ENCODE data around the gene APCDD1.
"Not testable (repeated sequence)": the region's sequence is repeated elsewhere in the genome, so short reads cannot be mapped to it uniquely, and the experiment has no call there.

APCDD1 gene

DNA sequence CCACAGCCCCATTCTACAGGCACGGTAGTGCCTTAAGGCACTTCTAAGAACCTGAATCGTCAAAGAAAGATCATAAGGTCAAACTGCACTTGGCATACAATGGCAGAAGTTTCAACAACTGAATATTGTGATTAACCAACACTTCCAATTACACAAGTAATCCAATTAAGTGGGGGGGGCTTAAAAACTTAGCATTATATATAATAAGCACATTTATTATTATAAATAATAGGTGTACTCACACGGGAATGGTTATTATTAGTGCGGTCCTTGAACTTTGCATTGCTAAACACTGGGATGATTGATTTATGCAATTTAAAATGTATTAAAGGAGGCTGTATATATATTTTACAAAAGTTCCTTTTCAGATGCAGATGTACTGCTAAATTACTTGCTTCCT, 7.6 kb downstream of the APCDD1 start:
- no peak for DNase-seq

DNA sequence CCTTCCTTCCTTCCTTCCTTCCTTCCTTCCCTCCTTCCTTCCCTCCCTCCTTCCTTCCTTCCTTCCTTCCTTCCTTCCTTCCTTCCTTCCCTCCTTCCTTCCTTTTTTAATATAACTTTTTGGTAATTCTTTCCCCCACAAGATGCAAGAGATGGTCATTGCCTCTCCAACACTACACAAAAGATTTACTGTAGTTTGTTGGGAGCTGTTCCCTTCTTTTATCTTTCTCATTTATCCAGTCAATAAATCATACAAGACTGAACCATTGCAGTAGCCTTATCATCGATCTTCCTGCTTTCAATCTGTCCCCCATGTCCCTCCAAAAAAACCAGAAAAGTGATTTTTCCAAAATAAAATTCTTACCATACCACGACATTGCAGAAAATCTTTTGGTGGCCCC, 8.2 kb downstream of the APCDD1 start:
- no peak for DNase-seq

DNA sequence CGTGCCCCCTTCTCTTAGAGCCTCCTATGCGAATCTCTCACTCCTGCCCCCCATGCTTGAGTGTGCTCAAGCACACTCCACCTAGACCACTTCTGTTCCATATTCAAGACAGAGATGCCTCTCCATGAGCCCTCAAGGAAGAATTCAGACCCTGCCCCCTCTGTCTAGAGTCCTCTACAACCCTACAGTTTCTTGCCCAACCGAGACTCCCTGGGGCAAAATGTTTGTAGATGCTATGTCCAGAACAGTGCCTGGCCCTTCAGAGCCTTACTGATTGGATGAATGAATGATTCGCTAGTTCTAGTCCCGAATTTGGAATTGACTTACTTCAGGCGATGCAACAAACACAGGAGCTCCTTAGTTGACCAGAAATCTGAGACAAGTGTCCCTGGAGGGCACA, 8.7 kb downstream of the APCDD1 start:
- no peak for DNase-seq

DNA sequence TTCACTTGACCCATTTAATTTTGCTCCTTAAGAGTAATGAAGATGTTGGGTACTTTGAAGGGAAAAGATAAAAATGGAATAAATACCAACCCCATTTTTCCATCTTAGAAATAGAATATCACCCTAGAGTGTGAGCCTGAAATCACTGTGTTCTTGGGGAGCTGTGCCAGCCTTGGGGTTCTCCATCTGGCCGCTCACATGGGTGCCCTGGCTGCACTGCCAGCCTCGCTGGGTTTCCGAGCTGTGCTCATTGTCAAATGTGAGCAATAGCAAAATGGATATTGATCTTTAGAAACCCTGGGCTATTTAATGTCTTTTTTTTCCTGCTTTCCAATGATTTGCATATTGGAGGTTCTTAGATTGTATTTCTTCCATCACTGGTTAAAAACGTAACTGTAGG, 9.3 kb downstream of the APCDD1 start:
- peak in 3 of 51 donors; percentile 18 to 34 (median 24) for DNase-seq

DNA sequence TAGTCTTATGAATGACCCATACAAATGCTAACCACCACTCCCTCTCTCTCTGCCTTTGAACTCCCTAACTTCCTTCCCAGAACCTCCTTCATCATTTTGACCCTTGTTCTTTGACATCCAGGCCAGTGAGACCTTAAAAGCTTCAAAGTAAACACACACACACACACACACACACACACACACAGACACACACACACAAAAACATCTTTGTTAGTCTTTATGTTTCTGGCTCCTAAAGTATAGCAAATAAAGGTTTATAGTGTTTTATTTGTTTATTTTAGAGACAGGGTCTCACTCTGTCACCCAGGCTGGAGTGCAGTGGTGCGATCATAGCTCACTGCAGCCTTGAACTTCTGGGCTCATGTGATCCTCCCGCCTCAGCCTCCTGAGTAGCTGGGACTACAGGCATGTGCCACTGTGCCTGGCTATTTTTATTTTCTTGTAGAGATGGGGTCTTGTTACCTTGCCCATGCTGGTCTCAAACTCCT, 9.8 kb downstream of the APCDD1 start:
- not testable (repeated sequence) for DNase-seq

DNA sequence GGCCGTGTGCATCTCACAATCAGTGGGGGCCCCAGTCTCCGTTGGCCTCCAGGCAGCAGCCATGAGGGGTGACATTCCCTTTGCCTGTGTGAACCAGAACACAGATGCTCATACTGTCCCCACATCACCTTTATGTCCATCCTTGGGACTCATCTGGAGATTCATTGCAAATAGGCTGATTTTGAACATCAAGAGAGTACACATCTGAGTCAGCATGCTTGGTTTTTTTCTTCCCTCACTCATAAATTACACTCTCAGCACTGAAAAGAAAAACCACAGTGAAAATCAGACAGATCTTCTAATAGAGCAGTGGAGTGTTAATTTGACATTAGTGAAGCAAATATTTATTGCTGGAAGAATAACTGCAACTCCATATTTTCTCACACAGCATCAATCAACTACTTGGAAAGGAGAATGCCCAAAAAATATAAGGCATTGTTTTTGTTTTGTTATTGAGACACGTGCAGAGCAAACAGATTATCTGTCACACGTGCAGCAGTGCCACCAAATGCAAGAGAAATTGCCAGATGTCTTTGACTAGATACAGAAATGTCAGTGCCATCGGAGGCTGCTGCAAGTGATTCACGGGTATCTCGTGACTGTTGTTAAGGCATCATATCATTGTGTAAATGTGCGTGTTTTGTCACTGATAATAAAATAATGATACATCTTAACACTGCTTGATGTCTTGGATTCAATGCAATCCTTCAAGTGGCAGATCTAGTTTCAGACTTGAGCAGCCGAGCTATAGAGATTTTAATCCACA, 10.9 kb downstream of the APCDD1 start:
- DNase-seq = no peak

DNA sequence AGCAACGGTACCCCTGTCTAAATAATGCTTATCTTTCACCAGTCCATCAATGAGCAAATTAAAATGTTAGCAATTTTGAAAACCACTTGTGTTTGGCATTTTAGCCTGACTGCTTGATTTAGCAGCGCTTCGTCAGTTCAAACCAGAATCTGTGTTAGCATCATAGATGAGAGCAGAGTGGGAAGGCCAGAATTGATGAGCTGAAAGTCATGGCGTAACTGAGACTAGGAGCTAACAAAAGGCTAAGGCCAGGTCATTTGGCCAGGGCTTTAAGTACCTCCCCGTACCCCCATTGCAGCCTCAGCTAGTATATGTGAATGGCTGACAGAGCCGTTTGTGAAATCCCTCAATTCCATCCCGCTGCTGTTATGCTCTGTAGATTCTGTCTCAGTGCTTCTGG, 16.0 kb downstream of the APCDD1 start:
- peak in 1 of 51 donors; percentile 17 for DNase-seq

DNA sequence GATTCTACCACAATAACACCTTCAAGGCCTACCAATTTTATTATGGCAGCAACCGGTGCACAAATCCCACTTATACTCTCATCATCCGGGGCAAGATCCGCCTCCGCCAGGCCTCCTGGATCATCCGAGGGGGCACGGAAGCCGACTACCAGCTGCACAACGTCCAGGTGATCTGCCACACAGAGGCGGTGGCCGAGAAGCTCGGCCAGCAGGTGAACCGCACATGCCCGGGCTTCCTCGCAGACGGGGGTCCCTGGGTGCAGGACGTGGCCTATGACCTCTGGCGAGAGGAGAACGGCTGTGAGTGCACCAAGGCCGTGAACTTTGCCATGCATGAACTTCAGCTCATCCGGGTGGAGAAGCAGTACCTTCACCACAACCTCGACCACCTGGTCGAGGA, 17.1 kb downstream of the APCDD1 start:
- DNase-seq = no peak

DNA sequence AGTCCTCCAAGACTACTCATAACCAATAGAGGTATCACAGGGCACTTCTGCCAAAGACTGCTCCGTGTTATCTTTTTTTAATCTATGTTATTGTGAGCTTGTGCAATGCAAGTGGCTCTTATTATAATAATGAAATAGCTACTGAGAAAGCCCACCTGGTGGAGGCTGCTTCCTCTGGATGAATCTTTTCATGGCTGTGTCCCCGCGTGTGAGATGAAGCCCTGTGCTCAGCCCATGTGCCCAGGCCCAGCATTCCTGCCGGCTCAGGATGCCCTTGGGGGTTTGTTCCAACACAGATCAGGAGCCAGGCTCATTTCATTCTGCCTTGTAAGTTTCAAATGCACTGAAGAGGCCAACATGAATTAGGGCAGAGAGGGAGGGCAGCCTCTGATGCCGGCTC, 18.7 kb downstream of the APCDD1 start:
- no peak for DNase-seq

DNA sequence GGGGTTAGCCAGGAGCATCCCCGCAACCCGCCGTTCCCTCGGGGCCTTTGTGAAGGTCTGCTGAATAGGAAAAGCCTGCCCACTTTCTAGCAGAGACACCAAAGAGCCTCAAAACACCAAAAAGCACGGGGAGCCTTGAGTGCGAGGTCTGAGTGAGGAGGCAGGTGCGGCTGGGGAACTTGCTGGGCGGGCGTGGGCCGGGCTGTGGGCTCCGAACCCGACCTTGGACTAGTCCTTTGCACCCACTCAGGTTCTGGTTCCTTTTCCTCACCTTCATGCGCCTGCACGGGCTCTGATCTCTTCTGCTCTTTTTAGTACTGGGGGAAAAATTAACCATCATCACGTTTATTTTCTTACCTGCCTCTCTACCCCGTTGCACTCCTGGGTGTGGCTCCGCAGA, 19.9 kb downstream of the APCDD1 start:
- DNase-seq = no peak

DNA sequence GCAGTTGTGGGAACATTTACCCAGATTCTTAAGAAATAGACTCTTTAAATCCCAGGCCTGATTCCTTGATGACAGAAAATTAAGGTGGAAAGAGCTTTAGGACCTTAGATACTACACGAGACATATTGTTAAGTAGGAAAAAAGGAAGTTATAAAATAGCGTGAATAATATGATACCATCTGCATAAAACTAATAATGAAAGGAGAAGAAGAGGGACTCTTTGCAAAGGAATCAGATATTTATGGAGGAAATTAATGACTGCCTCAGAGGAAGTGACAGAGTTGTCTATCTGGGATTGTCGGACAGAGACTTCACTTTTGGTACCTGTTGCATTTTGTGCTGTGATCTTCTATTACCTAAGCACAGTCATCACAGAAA, 20.8 kb downstream of the APCDD1 start:
- DNase-seq = no peak

DNA sequence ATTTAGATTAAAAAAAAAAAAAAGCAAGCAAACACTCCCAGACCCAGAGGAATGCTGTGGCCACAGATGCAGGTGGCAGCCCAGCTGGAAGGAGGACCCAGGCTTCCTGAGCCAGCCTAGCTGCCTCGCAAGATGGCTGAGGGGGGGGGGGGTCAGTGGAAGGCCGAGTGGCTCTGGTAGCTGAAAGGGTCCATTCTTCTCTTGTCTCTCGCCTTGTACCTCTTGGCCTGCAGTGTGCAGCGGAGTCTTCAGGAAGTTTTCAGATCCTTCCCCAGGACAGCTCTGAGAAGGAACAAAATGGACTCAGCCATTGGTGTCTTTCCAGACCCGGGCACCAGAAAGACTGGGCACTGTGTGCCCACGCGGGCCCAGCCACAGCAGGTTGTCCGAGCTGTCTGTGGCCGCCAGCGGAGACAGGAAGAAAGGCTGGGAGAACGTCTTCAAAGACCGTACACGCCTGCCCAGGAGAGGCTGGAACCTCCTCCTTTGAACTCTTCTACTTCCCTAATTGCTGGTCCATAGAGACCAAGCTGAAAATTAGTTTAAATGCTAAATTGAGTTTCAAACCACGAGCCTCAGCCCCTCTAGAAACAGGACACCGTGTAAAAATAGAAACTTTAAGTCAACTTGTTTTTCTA, 21.3 kb downstream of the APCDD1 start:
- DNase-seq = peak in 26 of 51 donors; percentile 20 to 88 (median 56)

DNA sequence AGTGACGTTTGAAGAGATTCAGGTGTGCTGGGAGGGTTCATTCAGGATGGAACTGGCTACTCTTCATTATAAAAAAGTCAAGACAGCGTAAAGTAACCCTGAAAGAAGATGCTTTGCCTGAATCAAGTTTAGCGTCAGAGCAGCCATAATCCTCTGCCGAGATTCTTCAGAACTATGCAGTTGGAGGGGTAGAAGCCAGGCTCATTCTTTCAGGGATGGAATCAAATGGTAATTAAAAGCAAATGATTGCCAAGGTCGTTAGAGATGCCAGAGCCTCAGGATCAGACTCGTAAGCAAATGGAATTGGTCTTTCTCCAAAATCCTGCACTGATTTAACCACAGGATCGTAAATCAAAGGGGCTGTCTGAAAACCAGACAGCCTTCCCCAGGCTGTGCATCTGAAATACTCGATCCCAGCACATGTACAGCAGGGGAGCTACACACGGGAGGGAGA, 21.9 kb downstream of the APCDD1 start:
- peak in 1 of 51 donors; percentile 22 for DNase-seq

DNA sequence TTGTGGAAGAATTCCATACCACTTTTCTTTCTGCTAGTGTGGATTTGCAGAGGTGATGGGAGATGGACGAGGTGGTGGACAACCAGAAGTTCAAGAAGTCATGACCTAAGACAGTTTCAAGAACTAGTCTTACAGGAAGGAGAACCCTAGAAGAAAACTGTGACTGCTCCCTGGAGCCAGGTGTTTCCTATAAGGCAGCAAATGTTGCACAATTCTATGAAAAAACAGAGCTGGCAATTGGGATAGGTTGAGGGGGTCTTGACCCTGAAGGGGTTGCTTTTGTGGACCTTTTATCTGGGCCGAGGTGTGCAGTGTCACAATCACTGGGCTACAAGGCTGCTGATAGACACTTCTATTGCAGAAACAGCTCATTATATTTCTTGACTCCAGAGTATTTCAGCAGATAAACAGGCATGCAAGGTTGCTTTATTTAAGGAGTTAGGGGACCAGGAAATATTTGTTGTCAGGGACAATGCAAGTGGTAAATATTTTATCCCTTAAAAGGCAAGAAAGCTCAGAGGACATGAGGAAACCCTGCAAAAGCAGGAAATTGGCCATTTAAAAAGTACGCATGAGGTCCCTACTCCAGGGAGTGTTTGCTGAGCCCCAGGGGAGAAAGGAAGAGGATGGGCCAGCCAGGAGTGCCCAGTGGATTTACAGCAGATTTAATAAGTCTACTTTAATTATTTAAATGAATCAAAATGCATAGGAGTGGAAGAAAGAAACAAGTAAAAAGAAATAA, 22.9 kb downstream of the APCDD1 start:
- no peak for DNase-seq

DNA sequence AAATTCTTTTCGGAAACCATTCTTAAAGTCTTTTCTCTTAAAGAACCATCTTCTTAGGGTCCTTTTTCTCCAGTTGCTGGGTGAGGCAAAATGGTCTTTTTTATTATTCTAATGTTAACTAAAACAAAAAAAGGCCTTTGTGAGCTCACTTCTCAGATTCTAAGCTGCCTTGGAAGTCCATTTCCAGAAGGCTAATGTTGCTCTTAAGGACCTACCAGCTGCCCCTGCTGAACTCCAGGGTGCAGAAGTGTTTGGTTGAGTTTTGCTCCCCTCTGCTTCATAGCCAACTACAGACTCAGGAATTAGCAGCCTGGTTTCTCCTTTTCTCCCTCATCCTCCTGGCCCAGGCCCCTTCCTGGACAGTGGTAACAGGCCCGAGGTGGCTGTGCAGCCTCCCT, 23.4 kb downstream of the APCDD1 start:
- DNase-seq = no peak

DNA sequence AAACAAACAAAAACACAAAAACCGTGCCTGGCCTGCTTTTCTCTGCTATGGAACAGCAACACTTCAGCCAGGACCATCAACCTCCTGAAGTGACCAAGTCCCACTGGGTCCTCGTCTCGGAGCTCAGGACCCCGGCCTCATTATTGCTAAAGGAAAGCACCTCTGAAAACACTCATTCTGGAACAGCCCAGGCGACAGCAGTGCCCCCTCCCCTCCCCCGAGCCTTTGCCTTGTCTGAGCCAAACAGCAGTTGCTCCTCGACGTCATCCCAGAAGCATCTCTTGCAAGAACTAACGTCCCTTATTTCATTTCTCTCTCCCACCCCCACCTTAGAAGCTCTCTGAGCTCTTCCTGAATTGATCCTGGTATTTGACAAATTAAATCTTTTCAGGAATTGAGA, 27.4 kb downstream of the APCDD1 start:
- DNase-seq = no peak

DNA sequence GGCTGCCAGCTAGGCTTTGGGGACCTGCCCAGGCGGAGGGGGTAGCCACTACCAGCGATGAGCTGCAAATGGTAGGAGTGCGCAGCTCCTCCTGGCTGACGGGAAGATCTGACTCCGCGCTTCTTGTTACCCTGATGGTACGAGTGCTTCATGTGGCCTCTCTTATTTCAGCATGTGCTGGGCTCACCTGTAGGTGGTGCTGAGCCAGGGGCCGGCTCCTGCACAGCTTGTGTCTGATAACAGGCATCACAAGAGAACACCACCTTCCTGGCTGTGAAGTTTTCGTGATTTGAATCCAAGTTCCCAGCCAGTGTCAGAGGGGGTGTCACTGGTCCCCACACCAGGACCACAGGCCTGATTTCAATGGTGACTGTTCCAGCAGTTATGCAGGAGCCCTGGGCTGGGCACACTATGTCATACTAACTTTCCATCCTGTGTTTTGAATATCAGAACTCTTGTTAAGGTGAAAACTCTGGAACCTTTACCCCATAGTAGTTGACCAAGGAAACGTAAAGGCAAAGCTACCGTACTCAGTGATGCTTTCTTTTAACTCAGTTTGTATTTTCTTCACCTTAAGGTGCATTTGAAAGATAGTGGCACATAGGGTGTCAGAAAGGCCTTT, 28.0 kb downstream of the APCDD1 start:
- DNase-seq = no peak

DNA sequence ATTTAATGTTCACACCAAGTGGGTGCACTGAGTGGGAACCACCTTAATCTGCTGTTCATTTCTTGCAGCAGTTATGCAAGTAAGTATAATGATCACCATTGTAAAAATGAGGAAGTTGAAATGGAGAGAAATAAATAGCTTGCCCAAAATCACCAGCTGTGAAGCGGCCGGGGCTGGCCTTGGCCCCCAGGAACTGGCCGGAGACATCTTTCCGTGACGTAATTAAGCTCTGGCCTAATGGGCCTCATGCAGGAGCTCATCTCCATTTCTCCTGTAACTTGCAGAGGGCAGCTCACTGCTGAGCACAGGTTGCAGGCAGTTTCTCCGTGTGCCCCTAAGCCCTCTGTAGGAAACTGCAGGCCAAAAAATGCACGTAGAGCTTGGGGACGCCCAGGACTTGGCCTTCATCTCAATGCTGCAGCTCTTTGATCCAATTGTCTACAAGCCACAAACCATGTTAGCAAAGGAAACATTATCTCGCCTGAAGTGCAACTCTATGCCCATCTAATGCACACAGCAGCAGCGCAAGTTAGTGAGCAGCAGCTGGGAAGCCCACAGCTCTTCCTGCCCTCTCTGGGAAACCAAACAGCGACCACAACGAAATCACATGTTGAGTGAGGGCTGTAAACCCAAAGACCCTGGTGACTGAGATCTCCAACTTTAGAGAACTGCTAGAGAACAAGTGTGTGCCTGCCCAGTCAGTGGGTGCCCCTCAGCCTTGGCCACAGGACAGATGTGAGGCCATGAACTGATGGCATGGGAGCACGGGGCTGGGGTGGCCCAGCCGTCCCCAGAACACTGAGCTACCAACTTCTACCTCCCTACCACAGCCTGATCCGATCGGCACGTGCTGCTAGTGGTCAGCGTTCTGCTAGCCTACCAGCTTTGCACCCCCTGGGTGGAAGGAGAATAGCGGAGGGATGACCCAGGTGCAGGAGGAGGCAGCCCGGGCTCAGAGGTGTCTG, 28.8 kb downstream of the APCDD1 start:
- DNase-seq = peak in 2 of 51 donors; percentile 20 to 26

DNA sequence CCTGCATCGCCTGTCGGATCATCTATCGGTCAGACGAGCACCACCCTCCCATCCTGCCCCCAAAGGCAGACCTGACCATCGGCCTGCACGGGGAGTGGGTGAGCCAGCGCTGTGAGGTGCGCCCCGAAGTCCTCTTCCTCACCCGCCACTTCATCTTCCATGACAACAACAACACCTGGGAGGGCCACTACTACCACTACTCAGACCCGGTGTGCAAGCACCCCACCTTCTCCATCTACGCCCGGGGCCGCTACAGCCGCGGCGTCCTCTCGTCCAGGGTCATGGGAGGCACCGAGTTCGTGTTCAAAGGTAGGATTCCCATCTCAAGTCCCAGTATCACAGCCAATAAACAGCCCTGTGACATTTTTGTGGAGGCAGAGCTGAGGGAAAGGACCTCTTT, 31.0 kb downstream of the APCDD1 start:
- DNase-seq = no peak

DNA sequence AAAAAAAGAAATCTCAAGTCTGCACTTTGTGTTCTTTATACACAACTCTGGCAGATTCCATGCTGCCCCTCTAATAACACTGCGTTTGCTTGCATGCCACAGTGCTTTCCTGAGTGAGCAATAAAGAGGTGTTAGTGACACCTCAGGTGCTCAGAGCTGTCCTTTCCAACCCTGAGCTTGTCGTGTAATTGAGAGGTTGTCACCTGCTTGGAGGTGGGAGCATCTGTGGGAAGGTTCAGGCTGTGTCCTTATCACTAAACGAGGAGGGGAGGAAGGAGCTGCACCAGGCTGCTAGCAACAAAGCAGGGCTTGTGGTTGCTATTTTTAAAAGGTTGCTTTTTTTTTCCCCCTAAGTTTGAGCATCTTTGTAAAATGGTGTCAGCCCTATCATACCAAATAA, 31.9 kb downstream of the APCDD1 start:
- DNase-seq = no peak

DNA sequence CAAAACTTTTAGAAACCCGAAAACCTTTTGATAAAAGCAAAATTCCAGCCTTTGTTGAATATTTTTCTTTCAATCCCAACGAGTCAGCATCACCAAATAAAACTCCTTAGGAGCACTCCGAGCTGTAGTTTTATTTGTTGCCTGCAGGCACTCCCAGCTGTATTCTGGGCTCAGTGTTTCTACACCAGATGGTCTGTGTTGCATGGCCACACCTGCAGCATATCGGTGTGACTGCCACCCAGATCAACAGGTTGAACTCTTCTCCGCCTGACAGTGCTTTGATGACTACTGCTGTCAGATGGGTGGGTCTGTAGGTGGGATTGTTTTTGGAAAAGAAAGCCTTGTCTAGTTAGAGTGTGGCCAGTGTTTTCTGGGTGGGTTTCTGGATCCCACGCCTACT, 32.7 kb downstream of the APCDD1 start:
- no peak for DNase-seq
